Liver (tissue), 9 donors: ENCODE measurements around the gene SPATA16. TPM values are rescaled to one million over a fixed set of nuclear protein-coding genes. Genes with fewer than 3 reads are reported as not detected.

ENCODE experiments used
- DNase-seq: peaks from one replicate; pipeline ENCODE4 v3.0.0-alpha.2; 2017; ENCODE audit warnings: low spot score
- H3K27ac ChIP-seq, 2 donors: one replicate each; pipeline ENCODE4 v1.7.0; 2013; ENCODE audit warnings: inconsistent platforms in 2 of 2, low read length in 2 of 2, control low read depth in 1 of 2, low read depth in 1 of 2, mild to moderate bottlenecking in 1 of 2
- H3K27me3 ChIP-seq, 4 donors: one replicate each; pipeline versions ENCODE4 v1.6.1 to v1.7.0; 2013; ENCODE audit warnings: low read length in 3 of 4, inconsistent platforms in 1 of 4, mild to moderate bottlenecking in 1 of 4, moderate library complexity in 1 of 4; ENCODE audit not compliant: control insufficient read depth in 4 of 4, insufficient read depth in 4 of 4
- H3K36me3 ChIP-seq, 4 donors: one replicate each; pipeline versions ENCODE4 v1.6.1 to v1.7.0; 2013; ENCODE audit warnings: low read length in 3 of 4, mild to moderate bottlenecking in 3 of 4, low read depth in 1 of 4, moderate library complexity in 1 of 4; ENCODE audit not compliant: control insufficient read depth in 4 of 4, insufficient read depth in 3 of 4
- H3K4me1 ChIP-seq, 4 donors: one replicate each; pipeline versions ENCODE4 v1.6.1 to v1.7.0; 2013; ENCODE audit warnings: low read length in 3 of 4, mild to moderate bottlenecking in 3 of 4, moderate library complexity in 1 of 4; ENCODE audit not compliant: control insufficient read depth in 4 of 4, insufficient read depth in 4 of 4
- H3K4me3 ChIP-seq, 3 donors: one replicate each; pipeline versions ENCODE4 v1.6.1 to v1.7.0; 2013; ENCODE audit warnings: low read length in 3 of 3, control low read depth in 1 of 3, low read depth in 1 of 3, mild to moderate bottlenecking in 1 of 3
- H3K9ac ChIP-seq, 2 donors: one replicate each; pipeline ENCODE4 v1.7.0; 2013; ENCODE audit warnings: low read length in 2 of 2, mild to moderate bottlenecking in 2 of 2, moderate library complexity in 2 of 2, control low read depth in 1 of 2, low read depth in 1 of 2
- H3K9me3 ChIP-seq, 4 donors: one replicate each; pipeline versions ENCODE4 v1.6.1 to v1.7.0; 2013; ENCODE audit warnings: low read length in 3 of 4; ENCODE audit not compliant: control insufficient read depth in 4 of 4
- ATF3 ChIP-seq: IDR thresholded peaks from 2 replicates; pipeline ENCODE4 v1.6.1; 2016; ENCODE audit warnings: antibody characterized with exemption
- CTCF ChIP-seq: fragments of 150-350 bp; IDR thresholded peaks from 2 replicates; pipeline ENCODE4 v1.5.1; 2017; ENCODE audit warnings: improper control_type of control experiment, low read depth, low read length; ENCODE audit not compliant: missing input control
- EGR1 ChIP-seq, 2 donors: IDR thresholded peaks; 2 replicates each; pipeline ENCODE4 v1.6.1; 2016 to 2018; ENCODE audit warnings: antibody characterized with exemption in 2 of 2, low read depth in 2 of 2
- FOXA1 ChIP-seq: IDR thresholded peaks from 2 replicates; pipeline ENCODE4 v1.6.1; 2016; ENCODE audit warnings: antibody characterized with exemption
- FOXA2 ChIP-seq: IDR thresholded peaks from 2 replicates; pipeline ENCODE4 v1.6.1; 2016; ENCODE audit warnings: antibody characterized with exemption
- GABPA ChIP-seq, 2 donors: IDR thresholded peaks in 1 of 2; conservative IDR thresholded peaks in 1 of 2; 2 replicates each; pipeline ENCODE4 v1.6.1; 2016; ENCODE audit warnings: antibody characterized with exemption in 2 of 2, mild to moderate bottlenecking in 1 of 2, moderate library complexity in 1 of 2
- HNF4A ChIP-seq, 2 donors: conservative IDR thresholded peaks; 2 replicates each; pipeline ENCODE4 v1.6.1; 2016; ENCODE audit warnings: antibody characterized with exemption in 2 of 2, mild to moderate bottlenecking in 2 of 2
- HNF4G ChIP-seq: IDR thresholded peaks from 2 replicates; pipeline ENCODE4 v1.6.1; 2016; ENCODE audit warnings: antibody characterized with exemption
- JUND ChIP-seq, 2 donors: IDR thresholded peaks; 2 replicates each; pipeline ENCODE4 v1.6.1; 2016; ENCODE audit warnings: antibody characterized with exemption in 2 of 2
- MAX ChIP-seq: IDR thresholded peaks from 2 replicates; pipeline ENCODE4 v1.6.1; 2016; ENCODE audit warnings: antibody characterized with exemption
- NR2F2 ChIP-seq: IDR thresholded peaks from 2 replicates; pipeline ENCODE4 v1.6.1; 2016; ENCODE audit warnings: antibody characterized with exemption
- RAD21 ChIP-seq, 2 donors: IDR thresholded peaks; 2 replicates each; pipeline ENCODE4 v1.6.1; 2016; ENCODE audit warnings: antibody characterized with exemption in 2 of 2, mild to moderate bottlenecking in 2 of 2
- REST ChIP-seq: IDR thresholded peaks from 2 replicates; pipeline ENCODE4 v1.6.1; 2016; ENCODE audit warnings: antibody characterized with exemption, mild to moderate bottlenecking
- RXRA ChIP-seq, 2 donors: IDR thresholded peaks; 2 replicates each; pipeline ENCODE4 v1.6.1; 2017 to 2018; ENCODE audit warnings: antibody characterized with exemption in 2 of 2, mild to moderate bottlenecking in 1 of 2
- SP1 ChIP-seq: IDR thresholded peaks from 2 replicates; pipeline ENCODE4 v1.6.1; 2018; ENCODE audit warnings: antibody characterized with exemption, mild to moderate bottlenecking
- TAF1 ChIP-seq: conservative IDR thresholded peaks from 2 replicates; pipeline ENCODE4 v1.6.1; 2016; ENCODE audit warnings: antibody characterized with exemption, mild to moderate bottlenecking
- YY1 ChIP-seq: IDR thresholded peaks from 2 replicates; pipeline ENCODE4 v1.6.1; 2016; ENCODE audit warnings: antibody characterized with exemption, mild to moderate bottlenecking
- ZBTB33 ChIP-seq: IDR thresholded peaks from 2 replicates; pipeline ENCODE4 v1.6.1; 2016; ENCODE audit warnings: antibody characterized with exemption
- WGBS: extraction: QIAGEN DNeasy Blood & Tissue Kit; methylation state at CpG from one replicate; pipeline ENCODE4 v1.1.7; 2013; 5-methylcytosine and 5-hydroxymethylcytosine counted together
- polyA plus RNA-seq, 2 donors: library from polyadenylated mRNA; stranded (reverse) in 1 of 2; unstranded in 1 of 2; fragments of 200-250 nt in 1 of 2; fragments of >200 nt in 1 of 2; fragmentation: Nextera tagmentation in 1 of 2; extraction: Ambion mirVana in 1 of 2; gene quantifications; one replicate each; pipeline versions ENCODE4 v1.2.1 to v1.2.3, GENCODE V29; 2013 to 2015
- total RNA-seq, 2 donors: library from RNA; depleted of rRNA; stranded (reverse); fragments of >200 nt; gene quantifications; one replicate each; pipeline ENCODE4 v1.2.3, GENCODE V29; 2014
- donor health status: healthy.
- donor health status: healthy.
- donor health status: healthy.
- donor health status: healthy.
- donor health status: healthy.

The SPATA16 gene
- total and polyA plus RNA-seq, 4 donors: not detected

- TF ChIP-seq FOXA2 (no peak), SP1 (no peak), REST (no peak), RXRA (IDR thresholded peaks at IDR 0.05) (no peak), YY1 (no peak), NR2F2 (no peak), GABPA (IDR thresholded peaks at IDR 0.05 in 1 of 2, conservative IDR thresholded peaks at IDR 0.05 in 1 of 2) (no peak), EGR1 (IDR thresholded peaks at IDR 0.05; ENCODE audit: low read depth in 2 of 2) (no peak), ATF3 (no peak), HNF4A (conservative IDR thresholded peaks at IDR 0.05) (no peak), TAF1 (no peak), ZBTB33 (no peak), JUND (IDR thresholded peaks at IDR 0.05) (no peak), MAX (no peak), RAD21 (IDR thresholded peaks at IDR 0.05) (no peak), FOXA1 (no peak), HNF4G (no peak), CTCF (no peak)
- no peak overlapping the region for H3K27ac ChIP-seq
- no peaks in the 10 kb centered on the region for H3K9me3 ChIP-seq
- no peaks in the 10 kb centered on the region for H3K36me3 ChIP-seq
- WGBS: 58% methylated on average over 2 of the region's 2 CpGs
- no peak overlapping the region for H3K9ac ChIP-seq
- no peaks in the 10 kb centered on the region for H3K27me3 ChIP-seq
- no peak overlapping the region for H3K4me3 ChIP-seq
- DNase-seq: no peak
- H3K4me1 ChIP-seq: no peaks in the 10 kb centered on the region
Observed at GRCh38 chr3:172953571-172953970, 187.5 kb downstream of the SPATA16 start.
